CD4-positive, alpha-beta memory T cell (primary cell): ENCODE measurements around the gene CEP295NL. TPM values are rescaled to one million over a fixed set of nuclear protein-coding genes. Genes with fewer than 3 reads are reported as not detected.

Experiments used
- CTCF ChIA-PET: fragments of 350-600 bp; sonication (Branson Sonifier 250); formaldehyde crosslinking; loops from one replicate; lab custom pipeline; 2021; ENCODE audit warnings: inconsistent platforms; ENCODE audit not compliant: partially characterized antibody; lab: Charles Lee
- POLR2A ChIA-PET: fragments of 350-600 bp; sonication (Branson Sonifier 250); formaldehyde crosslinking; loops from one replicate; lab custom pipeline; 2021; ENCODE audit not compliant: partially characterized antibody; lab: Charles Lee
- DNase-seq, 5 donors: peaks; one replicate each; pipeline versions ENCODE4 v3.0.0 to v3.0.0-alpha.2; 2020 to 2022; ENCODE audit warnings: mixed read lengths in 1 of 5
- H3K27ac ChIP-seq: one replicate; pipeline ENCODE4 v1.7.0; 2013; ENCODE audit warnings: low read depth, low read length
- H3K27me3 ChIP-seq: 2 replicates; pipeline ENCODE4 v1.7.0; 2013; ENCODE audit warnings: mild to moderate bottlenecking, low read length, moderate library complexity; ENCODE audit not compliant: insufficient read depth
- H3K36me3 ChIP-seq: 2 replicates; pipeline ENCODE4 v1.7.0; 2013; ENCODE audit warnings: mild to moderate bottlenecking, low read length, moderate library complexity; ENCODE audit not compliant: insufficient read depth
- H3K4me1 ChIP-seq: 2 replicates; pipeline ENCODE4 v1.7.0; 2013; ENCODE audit warnings: mild to moderate bottlenecking, low read length, moderate library complexity; ENCODE audit not compliant: insufficient read depth
- H3K4me3 ChIP-seq, 2 donors: one replicate each; pipeline ENCODE4 v1.7.0; 2013; ENCODE audit warnings: low read length in 2 of 2, mild to moderate bottlenecking in 1 of 2
- H3K9me3 ChIP-seq, 2 donors: one replicate each; pipeline ENCODE4 v1.7.0; 2013; ENCODE audit warnings: low read length in 2 of 2, control low read depth in 1 of 2; ENCODE audit not compliant: control insufficient read depth in 1 of 2
- H3K27ac Mint-ChIP-seq, 7 donors: one replicate each; pipeline ENCODE4 v1.8.0; 2020 to 2021; ENCODE audit warnings: mixed read lengths in 7 of 7, mild to moderate bottlenecking in 6 of 7, inconsistent platforms in 3 of 7, moderate library complexity in 3 of 7
- H3K27me3 Mint-ChIP-seq, 2 donors: one replicate each; pipeline ENCODE4 v1.8.0; 2020 to 2021; ENCODE audit warnings: mixed read lengths in 2 of 2
- H3K36me3 Mint-ChIP-seq, 2 donors: one replicate each; pipeline ENCODE4 v1.8.0; 2020 to 2021; ENCODE audit warnings: mixed read lengths in 2 of 2, inconsistent platforms in 1 of 2, mild to moderate bottlenecking in 1 of 2
- H3K4me1 Mint-ChIP-seq, 4 donors: one replicate each; pipeline ENCODE4 v1.8.0; 2020 to 2021; ENCODE audit warnings: mixed read lengths in 4 of 4, mild to moderate bottlenecking in 1 of 4
- H3K4me3 Mint-ChIP-seq, 8 donors: one replicate each; pipeline ENCODE4 v1.8.0; 2020 to 2021; ENCODE audit warnings: mixed read lengths in 8 of 8, mild to moderate bottlenecking in 7 of 8, moderate library complexity in 6 of 8, inconsistent platforms in 3 of 8
- H3K9me3 Mint-ChIP-seq, 8 donors: one replicate each; pipeline ENCODE4 v1.8.0; 2020 to 2021; ENCODE audit warnings: mixed read lengths in 8 of 8, mild to moderate bottlenecking in 5 of 8, inconsistent platforms in 3 of 8, moderate library complexity in 1 of 8
- intact Hi-C: fragments of 100-400 bp; cut with micrococcal nuclease; formaldehyde crosslinking; loops from one replicate; pipeline ENCODE4 v1.15.1; 2023
- polyA plus RNA-seq, 2 donors: library from polyadenylated mRNA; unstranded; fragments of 300-500 nt; fragmentation: Illumina TruSeq; gene quantifications; one replicate each; pipeline ENCODE4 v1.2.3, GENCODE V29; 2021
- total RNA-seq, 2 experiments: library from RNA; stranded (reverse); gene quantifications; one replicate each; pipeline ENCODE4 v1.2.3, GENCODE V29; 2021

Gene CEP295NL
- total and polyA plus RNA-seq, 4 experiments from 2014 or later = 0.28 TPM; not detected in 3

DNA sequence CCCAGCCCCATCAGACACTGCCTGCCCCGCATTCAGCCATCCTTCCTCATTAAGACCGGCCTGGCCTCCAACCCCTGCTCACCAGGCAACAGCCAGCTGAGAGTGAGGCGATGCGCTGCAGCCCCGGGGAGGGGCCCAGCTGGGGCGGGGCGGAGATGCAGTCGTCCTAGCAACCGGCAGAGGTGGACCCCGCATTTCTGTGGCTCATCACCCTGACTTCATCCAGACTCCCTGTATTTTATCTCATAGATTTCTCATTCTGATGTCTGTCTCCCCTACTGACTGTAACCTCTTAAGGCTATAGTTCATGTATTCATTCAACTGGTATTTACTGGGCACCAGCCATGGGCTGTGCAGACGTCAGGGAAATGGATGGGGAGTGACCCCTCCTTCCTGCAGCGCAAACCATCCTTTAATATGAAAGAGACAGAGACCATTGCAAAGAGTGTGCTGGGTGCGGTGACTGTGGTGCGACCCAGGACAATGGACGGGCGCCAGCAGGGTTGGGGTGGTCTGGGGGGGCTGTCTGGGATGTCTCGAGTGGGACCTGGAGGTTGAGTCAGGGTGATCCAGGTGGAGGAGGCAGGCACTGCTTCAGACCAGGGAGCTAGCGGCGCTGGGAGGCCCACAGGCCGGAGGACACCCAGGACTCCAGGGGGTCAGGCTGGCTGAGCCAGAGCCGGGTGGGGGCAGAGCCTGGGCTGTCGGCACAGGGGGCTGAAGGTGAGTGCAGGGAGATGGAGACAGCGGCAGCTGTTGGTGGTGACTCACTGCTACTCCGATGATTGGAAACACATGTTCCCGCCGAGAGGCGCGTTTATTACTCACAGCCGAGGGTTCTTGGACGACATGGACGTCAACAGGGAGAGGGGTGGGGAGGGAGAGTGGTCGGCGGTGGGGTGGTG, 32.7 kb upstream of the CEP295NL start:
- intact Hi-C loops = no loop called here
- Mint-ChIP-seq H3K4me3 (no peak overlapping the region), H3K27me3 (no peaks in the 10 kb centered on the region), H3K9me3 (no peaks in the 10 kb centered on the region), H3K4me1 (peaks cover 7 to 17% (median 12%) of the 10 kb centered on the region in 4 donors), H3K27ac (peak overlapping the region in 2 of 7 donors; percentile 14 to 45), H3K36me3 (no peaks in the 10 kb centered on the region)
- Histone ChIP-seq H3K9me3 (no peaks in the 10 kb centered on the region), H3K4me1 (peaks cover 9% of the 10 kb centered on the region), H3K27me3 (no peaks in the 10 kb centered on the region), H3K36me3 (no peaks in the 10 kb centered on the region), H3K4me3 (no peak overlapping the region), H3K27ac (no peak overlapping the region)
- ChIA-PET POLR2A (no interaction called here), CTCF (no interaction called here)
- DNase-seq = no peak

DNA sequence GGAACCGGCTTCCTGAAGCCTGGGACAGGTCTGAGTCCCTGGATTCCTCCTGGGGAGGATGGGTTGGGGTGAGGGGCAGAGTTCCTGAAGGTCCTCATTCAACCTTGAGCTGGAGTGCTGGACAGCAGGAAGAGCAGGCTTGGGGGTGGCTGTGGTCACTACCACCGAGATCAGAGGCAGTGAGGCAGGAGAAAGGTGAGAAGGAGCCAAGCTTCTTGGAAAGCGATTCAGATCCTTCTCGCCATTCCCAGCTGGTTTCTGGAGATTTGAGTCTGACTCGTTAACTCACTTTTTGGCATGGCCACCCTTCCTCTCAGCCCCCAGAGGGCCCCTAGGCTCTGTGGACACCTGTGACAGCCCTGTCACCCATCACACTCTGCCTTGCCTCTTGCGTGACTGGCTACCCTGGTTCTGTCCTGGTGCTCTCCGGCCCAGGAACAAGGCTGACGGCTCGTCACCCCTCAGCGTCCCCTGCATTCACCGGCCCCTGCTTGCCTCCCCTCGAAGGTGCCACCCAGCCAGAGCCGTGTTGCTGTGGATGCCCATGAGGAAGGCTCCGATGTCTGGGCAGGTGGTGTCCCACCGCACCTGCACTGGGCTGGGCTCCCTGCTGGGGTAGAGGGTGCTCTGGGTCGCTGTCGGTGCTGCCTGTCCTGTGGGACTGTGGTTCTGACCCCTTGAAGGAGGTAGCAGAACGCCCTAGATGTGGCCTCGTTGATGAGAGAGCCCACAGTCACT, 31.8 kb upstream of the CEP295NL start:
- Histone ChIP-seq H3K27me3 (no peaks in the 10 kb centered on the region), H3K9me3 (no peaks in the 10 kb centered on the region), H3K4me3 (no peak overlapping the region), H3K4me1 (peaks cover 9% of the 10 kb centered on the region), H3K36me3 (no peaks in the 10 kb centered on the region), H3K27ac (no peak overlapping the region)
- intact Hi-C loops = no loop called here
- Mint-ChIP-seq H3K27me3 (no peaks in the 10 kb centered on the region), H3K27ac (peak overlapping the region in 1 of 7 donors; percentile 65), H3K9me3 (no peaks in the 10 kb centered on the region), H3K4me1 (peaks cover 7 to 17% (median 12%) of the 10 kb centered on the region in 4 donors), H3K4me3 (no peak overlapping the region), H3K36me3 (no peaks in the 10 kb centered on the region)
- CTCF ChIA-PET = no interaction called here
- POLR2A ChIA-PET = no interaction called here
- no peak for DNase-seq

DNA sequence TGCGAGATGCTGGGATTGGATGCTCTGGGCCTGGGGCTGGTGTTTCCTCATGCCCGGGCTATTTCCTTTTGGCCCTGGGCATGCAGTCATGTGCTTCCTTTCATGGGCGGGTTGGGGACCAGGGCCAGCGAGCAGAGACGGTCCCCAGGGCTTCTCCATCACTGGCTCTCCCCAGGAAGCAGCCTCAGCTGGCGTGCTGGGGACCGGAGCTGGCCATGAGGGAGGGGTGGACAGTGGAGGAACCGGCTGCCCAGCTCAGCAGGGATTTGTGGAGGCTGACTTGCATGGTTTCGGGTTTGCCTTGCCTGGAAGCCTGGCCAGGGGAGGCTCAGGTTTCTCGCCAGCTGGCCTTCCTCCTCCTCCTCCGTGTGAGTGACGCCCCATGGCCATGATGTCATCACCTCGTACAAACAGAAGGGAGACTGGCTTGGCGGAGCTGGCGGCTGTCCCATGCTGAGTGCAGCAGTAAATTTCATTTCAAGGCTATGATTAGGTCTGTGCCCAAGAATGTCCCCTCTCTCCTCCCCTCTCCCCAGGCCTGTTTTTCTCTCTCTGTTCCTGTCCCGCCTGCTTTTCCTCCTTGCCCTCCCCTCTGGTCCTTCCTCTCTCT, 31.1 kb upstream of the CEP295NL start:
- H3K4me3 ChIP-seq = no peak overlapping the region
- H3K36me3 ChIP-seq = no peaks in the 10 kb centered on the region
- H3K9me3 ChIP-seq = no peaks in the 10 kb centered on the region
- Mint-ChIP-seq H3K9me3 (no peaks in the 10 kb centered on the region), H3K36me3 (no peaks in the 10 kb centered on the region), H3K4me1 (peaks cover 7 to 17% (median 12%) of the 10 kb centered on the region in 4 donors), H3K4me3 (peak overlapping the region in 1 of 8 donors; percentile 49), H3K27me3 (no peaks in the 10 kb centered on the region), H3K27ac (peak overlapping the region in 5 of 7 donors; percentile 36 to 89 (median 70))
- ChIA-PET CTCF (no interaction called here), POLR2A (no interaction called here)
- DNase-seq = no peak
- intact Hi-C loops = no loop called here
- no peak overlapping the region for H3K27ac ChIP-seq
- no peaks in the 10 kb centered on the region for H3K27me3 ChIP-seq
- peaks cover 9% of the 10 kb centered on the region for H3K4me1 ChIP-seq

DNA sequence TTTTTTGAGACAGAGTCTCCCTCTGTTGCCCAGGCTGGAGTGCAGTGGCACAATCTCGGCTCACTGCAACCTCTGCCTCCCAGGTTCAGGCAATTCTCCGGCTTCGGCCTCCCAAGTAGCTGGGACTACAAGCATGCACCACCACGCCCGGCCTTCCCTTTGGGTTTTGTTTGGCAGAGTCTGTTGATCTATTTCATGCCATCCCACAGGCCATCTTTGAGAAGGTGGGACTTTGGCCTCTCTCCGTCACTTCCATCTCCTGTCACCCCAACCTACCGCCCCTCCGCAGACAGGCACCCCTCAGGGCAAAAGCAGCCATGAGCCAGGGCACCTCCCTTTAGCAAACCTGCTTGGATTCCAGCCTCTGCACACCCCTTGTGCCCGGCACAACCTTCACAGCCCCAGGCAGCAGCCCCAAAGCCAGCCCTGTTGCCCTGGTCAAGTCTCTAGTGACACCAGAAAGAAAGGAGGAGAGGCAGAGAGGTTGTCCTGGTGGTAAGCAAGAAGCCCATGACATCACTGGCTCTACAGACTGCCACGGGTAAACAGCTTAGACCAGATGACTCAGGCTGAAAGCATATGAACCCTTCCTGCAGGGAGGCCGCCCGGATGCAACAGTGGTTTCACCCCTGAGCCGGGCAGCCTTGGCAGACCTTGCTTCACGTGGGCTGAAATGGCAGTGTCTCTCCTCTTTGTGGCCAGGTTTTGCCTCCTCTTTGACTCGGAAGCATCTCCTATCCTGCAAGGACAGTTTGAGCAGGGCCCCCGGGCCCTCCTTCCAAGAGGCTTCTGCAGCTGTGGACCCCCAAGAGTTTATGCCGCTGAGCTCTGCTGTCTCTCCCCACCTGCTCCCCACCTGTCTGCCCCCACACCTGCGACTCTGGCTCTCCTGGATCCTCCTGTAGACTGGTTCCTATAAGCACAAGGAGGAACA, 30.3 kb upstream of the CEP295NL start:
- Mint-ChIP-seq H3K27me3 (no peaks in the 10 kb centered on the region), H3K4me3 (peak overlapping the region in 4 of 8 donors; percentile 2 to 49 (median 19)), H3K27ac (peak overlapping the region; percentile 62 to 93 (median 80)), H3K4me1 (peaks cover 7 to 17% (median 12%) of the 10 kb centered on the region in 4 donors), H3K36me3 (no peaks in the 10 kb centered on the region), H3K9me3 (no peaks in the 10 kb centered on the region)
- POLR2A ChIA-PET = no interaction called here
- H3K4me3 ChIP-seq = no peak overlapping the region
- DNase-seq = peak; percentile 21 to 69 (median 42)
- H3K4me1 ChIP-seq = peaks cover 9% of the 10 kb centered on the region
- intact Hi-C loops = no loop called here
- no peaks in the 10 kb centered on the region for H3K9me3 ChIP-seq
- CTCF ChIA-PET = no interaction called here
- no peak overlapping the region for H3K27ac ChIP-seq
- no peaks in the 10 kb centered on the region for H3K27me3 ChIP-seq
- H3K36me3 ChIP-seq = no peaks in the 10 kb centered on the region

DNA sequence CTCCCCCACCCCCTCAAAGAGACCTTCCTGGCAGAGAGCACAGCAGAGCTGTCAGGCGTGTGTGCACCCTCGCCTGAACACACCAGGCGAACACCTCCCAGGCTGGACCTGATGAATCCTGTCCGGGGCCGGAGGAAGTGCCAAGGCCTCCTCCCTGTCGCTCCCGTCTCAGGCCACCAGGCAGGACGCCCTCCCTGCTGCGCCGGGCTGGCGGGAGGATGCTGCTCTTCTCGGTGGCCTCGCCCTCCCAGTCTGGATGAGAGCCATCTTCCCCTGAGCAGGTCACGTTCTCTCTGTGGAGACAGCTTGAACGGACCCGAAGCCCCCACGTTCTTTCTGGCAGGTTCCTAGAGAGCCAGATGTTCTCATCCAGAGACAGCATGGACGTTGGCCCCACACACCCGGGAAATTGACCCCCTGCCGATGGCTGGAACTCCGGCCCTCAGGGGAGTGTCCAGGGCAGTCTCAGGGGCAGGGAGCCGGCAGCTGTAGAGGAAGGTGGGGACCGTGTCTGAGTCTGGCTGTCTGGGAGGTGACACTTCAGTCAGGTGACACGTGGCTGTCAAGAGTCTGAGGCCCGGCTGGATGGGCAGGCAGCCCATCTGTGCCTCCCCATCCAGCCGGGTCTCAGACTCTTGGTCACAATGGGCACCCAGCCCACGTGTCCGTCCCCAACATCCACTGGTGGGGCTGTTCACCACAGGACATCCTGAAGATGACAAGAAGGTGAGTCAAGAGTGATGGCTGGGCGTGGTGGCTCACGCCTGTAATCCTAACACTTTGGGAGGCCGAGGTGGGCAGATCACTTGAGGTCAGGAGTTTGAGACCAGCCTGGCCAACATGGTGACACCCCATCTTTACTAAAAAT, 27.1 kb upstream of the CEP295NL start:
- H3K27me3 ChIP-seq = no peaks in the 10 kb centered on the region
- Mint-ChIP-seq H3K36me3 (no peaks in the 10 kb centered on the region), H3K4me1 (peaks cover 7 to 17% (median 12%) of the 10 kb centered on the region in 4 donors), H3K4me3 (no peak overlapping the region), H3K27ac (no peak overlapping the region), H3K27me3 (peaks cover 7 to 8% of the 10 kb centered on the region in 2 donors), H3K9me3 (no peaks in the 10 kb centered on the region)
- H3K27ac ChIP-seq = no peak overlapping the region
- no peak overlapping the region for H3K4me3 ChIP-seq
- no peaks in the 10 kb centered on the region for H3K9me3 ChIP-seq
- no peak for DNase-seq
- intact Hi-C loops = no loop called here
- ChIA-PET CTCF (no interaction called here), POLR2A (no interaction called here)
- H3K36me3 ChIP-seq = no peaks in the 10 kb centered on the region
- H3K4me1 ChIP-seq = peaks cover 13% of the 10 kb centered on the region
